CMK (cell line): ENCODE data around the gene B9D2.
A peak's percentile ranks its signal among the peaks of the same experiment; 100 is the strongest.

ENCODE experiments used
- DNase-seq: peaks from one replicate; pipeline ENCODE4 v3.0.0-alpha.2; 2010; ENCODE audit warnings: low read depth

B9D2 gene

DNA sequence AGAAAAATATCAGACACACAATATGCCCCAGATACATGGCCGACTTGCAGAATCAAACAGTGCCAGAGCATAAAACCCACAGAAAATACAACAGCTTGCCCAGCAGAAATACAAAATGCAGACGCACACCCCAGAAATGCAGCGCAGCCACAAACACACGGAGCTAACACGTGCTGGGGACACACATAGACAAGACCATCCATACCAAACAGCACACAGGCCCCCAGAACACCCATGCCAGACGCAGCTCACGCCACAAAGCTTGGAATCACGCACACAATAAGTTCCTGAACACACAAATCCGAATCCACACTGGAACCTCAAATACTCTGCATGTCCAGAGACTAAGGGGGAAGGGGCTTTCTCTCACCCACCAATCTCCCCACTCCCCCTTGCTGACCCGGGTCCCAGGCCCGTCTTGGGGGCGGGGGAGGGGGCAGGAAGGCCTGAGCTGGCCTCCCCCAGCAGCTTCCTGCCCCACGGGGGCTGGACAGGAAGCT is 36.8 kb downstream of the B9D2 start:
- no peak for DNase-seq

DNA sequence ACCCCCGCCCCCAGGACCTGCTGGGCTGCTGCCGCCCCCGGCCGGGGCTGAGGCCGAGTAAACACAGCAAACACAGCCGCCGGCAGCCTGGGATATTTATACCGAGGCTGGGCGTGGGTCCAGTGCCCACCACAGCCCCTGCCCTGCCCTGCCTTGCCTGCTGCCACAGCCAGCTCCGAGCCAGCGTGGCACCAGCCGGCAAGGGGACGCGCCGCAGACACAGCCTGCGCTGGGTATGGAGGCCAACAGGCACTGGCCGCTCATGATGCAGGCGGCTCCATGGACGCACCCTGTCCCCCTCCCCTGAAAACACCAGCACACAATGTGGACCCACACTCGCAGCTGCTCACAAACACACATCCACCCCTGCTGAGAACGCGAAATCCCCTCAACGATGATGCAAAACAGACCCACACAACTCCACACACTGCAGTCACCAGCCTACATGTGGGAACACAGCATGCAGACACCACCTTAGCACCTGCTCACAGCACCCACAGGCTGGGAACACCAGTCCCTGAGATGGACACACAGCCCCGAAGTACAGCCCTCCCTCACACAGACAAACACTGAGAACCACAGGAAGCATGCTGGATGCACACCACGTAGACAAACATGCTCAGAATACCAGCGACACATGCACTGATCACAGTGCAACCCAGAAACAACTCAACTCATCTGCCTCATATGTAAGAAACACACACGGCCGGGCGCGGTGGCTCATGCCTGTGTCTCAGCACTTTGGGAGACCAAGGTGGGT is 37.8 kb downstream of the B9D2 start:
- no peak for DNase-seq

DNA sequence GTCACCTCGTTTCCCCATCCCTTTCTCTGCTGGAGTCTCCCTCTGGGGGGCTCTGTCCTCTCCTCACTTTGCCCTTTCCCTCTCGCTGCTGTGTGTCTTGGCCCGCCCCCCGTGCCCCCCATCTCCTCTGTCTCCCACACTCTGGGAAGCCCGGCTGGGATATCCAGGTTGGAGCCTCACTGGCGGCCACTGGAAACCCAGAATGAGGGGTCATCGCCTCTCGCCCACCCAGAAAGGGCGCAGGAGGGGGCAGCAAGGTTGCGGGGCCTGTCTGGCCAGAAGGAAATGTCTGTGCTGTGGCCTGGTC is 38.4 kb downstream of the B9D2 start:
- DNase-seq = no peak

GRCh38 chr19:41324921-41325639 is 38.9 kb downstream of the B9D2 start:
- peak; percentile 91 for DNase-seq

DNA sequence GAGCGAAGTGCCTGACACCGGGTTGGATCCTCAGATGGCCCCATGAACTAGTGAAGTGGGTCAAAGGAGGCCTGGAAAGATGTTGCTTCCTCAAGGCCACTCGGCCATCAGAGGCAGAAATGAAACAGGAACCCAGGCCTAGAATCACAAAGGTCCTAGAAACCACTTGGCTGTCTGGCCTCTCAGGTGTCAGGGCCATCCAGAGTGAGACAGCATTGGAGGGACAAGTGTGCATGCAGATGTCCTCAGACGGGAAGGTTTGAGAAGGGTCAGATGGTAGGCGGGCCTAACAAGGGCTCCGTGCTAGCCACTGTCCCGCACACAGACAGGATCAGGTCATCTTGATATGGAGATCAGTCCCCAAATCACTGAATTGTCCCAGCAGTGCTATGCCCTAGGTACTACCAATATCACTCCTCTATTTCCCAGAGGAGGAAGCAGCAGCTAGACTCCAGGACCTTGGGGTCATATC is 39.7 kb downstream of the B9D2 start:
- no peak for DNase-seq

- DNase-seq = peak; percentile 93
Observed at GRCh38 chr19:41323430-41324125, 40.4 kb downstream of the B9D2 start.

DNA sequence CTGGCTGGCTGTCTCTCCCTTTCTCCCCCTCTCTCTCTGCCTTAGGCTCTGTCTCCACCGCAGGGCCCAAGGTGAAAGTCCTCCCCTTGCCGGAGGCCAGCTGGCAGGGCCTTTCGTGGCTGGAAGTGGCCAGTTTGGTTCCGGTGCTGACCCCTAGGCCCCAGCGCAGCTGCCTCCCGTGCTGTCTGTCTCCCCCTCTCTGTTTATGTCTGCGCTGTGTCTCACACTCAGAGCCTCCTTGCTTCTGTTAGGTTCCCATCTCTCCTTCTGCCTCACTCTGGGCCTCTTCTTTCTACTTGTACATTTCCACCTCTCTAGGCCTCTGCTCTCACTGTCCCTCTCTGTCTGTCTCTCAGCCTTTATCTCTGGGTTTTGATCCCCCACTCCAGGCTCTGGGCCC is 40.9 kb downstream of the B9D2 start:
- DNase-seq = peak; percentile 61

DNA sequence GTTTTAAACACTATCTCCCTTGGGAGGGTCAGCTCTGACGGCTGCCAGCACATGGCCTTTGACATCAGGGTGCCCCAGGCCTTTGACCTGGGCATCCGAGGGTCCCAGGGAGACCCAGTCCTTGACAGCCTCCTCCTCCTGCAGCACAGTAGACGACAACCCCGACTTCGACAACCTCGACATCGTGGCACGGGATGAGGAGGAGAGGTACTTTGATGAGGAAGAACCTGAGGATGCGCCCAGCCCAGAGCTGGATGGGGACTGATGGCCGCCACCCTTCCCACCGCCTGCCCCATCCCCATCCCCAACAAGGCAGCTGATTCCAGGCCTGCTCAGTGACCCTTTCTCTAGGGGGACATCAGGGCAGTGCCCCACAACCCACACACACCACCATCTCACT is 41.5 kb downstream of the B9D2 start:
- DNase-seq = no peak

GRCh38 chr19:41321600-41322270 is 42.2 kb downstream of the B9D2 start:
- DNase-seq = no peak

DNA sequence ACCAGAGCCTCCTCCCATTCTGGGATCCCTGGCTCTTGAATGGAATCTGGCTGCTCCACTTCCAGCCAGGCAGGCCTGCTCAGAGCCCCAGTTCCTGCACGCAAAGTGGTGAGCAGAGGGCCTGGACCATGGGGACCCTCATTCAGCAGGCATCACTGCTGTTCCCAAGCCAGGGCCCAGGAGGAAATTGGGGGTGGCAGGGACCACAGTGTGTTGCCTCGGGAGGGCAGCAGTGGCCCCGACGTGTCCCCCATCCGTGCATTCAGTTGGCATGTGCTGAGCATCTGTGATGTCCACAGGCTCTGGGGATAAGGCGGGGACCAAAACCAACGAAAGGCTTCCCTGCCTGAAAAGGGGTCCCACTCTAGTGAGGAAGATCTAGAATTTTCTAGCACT is 42.7 kb downstream of the B9D2 start:
- DNase-seq = no peak

GRCh38 chr19:41320568-41320967 is 43.4 kb downstream of the B9D2 start:
- no peak for DNase-seq

GRCh38 chr19:41320185-41320518 is 43.8 kb downstream of the B9D2 start:
- DNase-seq = no peak

DNA sequence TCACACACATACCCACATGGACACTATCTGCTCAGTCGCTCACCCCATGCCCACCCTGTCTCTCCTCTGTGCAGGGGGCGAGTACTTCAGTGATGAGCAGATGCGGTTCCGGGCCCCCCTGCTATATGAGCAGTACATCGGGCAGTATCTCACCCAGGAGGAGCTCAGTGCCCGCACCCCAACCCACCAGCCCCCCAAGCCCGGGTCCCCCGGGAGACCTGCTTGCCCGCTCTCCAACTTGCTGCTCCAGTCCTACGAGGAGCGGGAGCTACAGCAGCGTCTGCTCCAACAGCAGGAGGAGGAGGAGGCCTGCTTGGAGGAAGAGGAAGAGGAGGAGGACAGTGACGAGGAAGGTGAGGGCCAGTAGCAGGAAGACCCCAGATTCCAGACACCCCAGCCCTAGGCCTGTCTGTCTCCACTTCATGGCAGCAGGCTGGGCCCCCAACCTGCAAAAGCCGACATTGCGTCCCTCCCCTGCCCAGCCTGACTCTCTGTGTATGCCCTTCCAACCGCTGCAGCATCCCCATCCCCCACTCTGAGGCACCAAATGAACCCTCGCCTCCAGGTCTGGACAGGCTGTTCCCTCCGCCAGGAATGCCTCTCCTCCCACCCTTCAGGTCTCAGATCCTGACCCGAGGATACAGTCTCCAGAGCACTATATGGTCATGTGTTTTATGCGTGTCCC is 44.3 kb downstream of the B9D2 start:
- no peak for DNase-seq

DNA sequence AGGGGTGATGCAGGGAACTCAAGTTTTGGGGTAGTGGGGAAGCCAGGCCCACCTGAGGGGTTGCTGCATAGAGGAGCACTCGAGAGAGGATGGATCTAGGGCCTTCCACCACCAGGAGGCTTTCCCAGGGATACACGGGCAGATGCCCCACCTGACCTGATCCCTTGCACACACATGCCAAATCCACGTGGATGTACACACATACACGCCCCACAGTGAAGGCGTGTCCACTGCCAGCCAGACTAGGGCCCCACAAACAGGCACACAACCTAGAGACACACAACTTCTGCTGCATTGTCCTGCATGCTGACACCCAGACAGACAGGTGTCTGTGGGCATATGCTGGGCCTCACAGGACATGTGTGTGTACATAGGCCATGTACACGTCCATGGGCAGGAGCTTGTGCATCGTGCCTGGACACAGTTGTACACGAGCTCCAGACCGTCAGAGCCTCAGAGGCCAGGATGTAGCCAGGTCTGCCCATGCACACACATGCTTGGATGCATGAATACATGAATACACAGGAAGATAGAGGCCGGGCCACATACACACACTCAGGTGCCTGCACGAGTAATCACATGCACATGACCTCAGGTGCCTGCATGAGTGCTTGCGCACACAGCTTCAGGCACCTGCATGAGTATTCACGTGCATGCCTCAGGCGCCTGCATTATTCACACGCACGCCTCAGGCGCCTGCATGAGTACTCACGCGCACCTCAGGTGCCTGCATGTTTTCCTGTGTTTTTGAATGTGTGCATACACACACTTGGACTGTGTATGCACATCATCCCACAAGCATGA is 45.1 kb downstream of the B9D2 start:
- no peak for DNase-seq

DNA sequence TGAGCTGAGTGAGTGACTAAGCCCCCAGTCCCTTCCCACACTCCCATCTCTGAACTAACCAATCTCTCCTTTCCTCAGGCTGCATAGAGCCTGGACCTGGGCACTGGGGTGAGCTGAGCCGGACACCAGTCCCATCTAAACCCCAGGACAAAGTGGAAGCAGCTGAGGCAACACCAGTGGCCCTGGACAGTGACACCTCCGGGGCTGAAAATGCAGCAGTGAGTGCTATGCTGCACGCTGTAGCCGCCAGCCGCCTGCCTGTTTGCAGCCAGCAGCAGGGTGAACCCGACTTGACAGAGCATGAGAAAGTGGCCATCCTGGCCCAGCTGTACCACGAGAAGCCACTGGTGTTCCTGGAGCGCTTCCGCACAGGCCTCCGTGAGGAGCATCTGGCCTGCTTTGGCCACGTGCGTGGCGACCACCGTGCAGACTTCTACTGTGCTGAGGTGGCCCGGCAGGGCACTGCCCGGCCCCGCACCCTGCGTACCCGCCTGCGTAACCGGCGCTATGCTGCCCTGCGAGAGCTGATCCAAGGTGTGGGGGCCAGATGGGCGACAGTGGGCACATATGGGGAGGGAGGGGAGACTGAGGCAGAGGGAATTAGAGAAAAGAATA is 47.5 kb downstream of the B9D2 start:
- DNase-seq = no peak

- DNase-seq = no peak
Observed at GRCh38 chr19:41311613-41312012, 52.3 kb downstream of the B9D2 start.

DNA sequence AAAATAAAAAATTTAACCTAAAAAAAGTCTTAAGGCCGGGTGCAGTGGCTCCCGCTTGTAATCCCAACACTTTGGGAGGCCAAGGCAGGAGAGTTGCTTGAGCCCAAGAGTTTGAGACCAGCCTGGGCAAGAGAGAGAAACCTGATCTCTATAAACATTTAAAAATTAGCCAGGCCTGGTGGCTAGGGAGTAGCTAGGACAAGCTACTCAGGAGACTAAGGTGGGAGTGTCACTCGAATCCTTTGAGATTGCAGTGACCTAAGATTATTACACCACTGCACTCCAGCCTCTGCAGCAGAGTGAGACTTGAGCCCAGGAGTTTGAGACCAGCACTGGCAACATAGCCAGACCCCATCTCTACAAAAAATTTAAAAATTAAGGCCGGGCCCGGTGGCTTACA is 52.9 kb downstream of the B9D2 start:
- no peak for DNase-seq

- DNase-seq = peak; percentile 86
Observed at GRCh38 chr19:41310033-41310831, 53.7 kb downstream of the B9D2 start, which contains the start of gene CCDC97. Gene CCDC97, plus strand, starts transcription at chr19:41310172. Its CDS starts 139 bp downstream, at chr19:41310311.

DNA sequence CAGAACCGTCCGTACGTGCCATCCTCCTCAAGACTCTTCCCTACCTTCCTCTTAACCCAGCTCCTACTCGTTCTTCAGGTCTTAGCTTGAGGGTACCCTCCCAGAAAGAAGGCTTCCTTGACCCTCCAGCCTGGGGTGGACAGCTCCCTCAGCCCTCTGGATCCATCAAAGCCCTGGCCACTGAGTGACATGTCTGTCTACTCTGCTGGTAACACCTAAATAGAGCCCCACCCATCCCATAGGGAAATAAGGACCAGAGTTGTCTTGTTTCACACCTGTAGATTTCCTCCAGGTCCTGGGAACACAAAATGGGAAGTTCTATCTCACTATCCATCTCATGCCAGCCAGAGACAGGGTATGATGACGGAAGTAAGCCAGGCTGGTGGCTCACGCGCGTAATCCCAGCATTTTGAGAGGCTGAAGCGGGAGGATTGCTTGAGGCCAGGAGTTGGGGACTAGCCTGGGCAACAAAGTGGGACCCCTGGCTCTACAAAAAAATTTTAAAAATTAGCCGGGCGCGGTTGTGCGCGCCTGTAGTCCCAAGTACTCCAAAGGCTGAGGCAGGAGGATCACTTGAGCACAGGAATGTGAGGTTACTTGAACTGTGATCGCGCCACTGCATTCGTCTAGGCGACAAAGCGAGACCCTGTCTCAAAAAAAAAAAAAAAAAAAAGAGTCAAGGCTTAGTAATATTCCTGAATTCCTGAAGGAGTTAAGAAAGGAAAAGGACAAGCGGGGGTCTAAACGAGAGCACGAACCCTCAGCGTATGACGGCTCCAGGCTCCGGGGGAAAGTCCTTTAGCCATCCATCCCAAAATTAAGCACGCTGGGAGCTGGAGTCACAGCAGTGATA is 54.5 kb downstream of the B9D2 start:
- DNase-seq = no peak
